HG03095 (cell line): ENCODE data around the gene SYNPR.
"Not testable (repeated sequence)": the region's sequence is repeated elsewhere in the genome, so short reads cannot be mapped to it uniquely, and the experiment has no call there.

ENCODE experiments used
- ATAC-seq: cut with Tn5 transposase; IDR thresholded peaks from one replicate; pipeline ENCODE4 v1.9.1; 2021; ENCODE audit warnings: moderate library complexity; ENCODE audit not compliant: unreplicated experiment

The SYNPR gene

GRCh38 chr3:63607716-63608115, 329.6 kb downstream of the SYNPR start:
- ATAC-seq, result no peak

GRCh38 chr3:63609408-63609807, 331.3 kb downstream of the SYNPR start:
- no peak for ATAC-seq

- ATAC-seq, result no peak
These were observed 331.7 kb downstream of the SYNPR start for GRCh38 chr3:63609834-63610233.

GRCh38 chr3:63611382-63611781, 333.3 kb downstream of the SYNPR start:
- ATAC-seq, result no peak

GRCh38 chr3:63613561-63613960, 335.5 kb downstream of the SYNPR start:
- no peak for ATAC-seq

- ATAC-seq, result no peak
These were observed 339.3 kb downstream of the SYNPR start for GRCh38 chr3:63617391-63617790.

- ATAC-seq, result no peak
These were observed 346.9 kb downstream of the SYNPR start for GRCh38 chr3:63624941-63625560.

- no peak for ATAC-seq
These were observed 353.6 kb downstream of the SYNPR start for GRCh38 chr3:63631670-63632069.

GRCh38 chr3:63635186-63635585, 357.1 kb downstream of the SYNPR start:
- no peak for ATAC-seq

- no peak for ATAC-seq
These were observed 361.7 kb downstream of the SYNPR start for GRCh38 chr3:63639806-63640205.

GRCh38 chr3:63642488-63642887, 364.4 kb downstream of the SYNPR start:
- ATAC-seq, result no peak

GRCh38 chr3:63644212-63644797, 366.2 kb downstream of the SYNPR start:
- no peak for ATAC-seq

- not testable (repeated sequence) for ATAC-seq
These were observed 367.0 kb downstream of the SYNPR start for GRCh38 chr3:63644928-63645781.

GRCh38 chr3:63652066-63652725, 374.1 kb downstream of the SYNPR start, which contains the start of gene SNTN:
TSS of gene SNTN (plus strand) at chr3:63652675. CDS start at chr3:63652688, 13 bp downstream.
- ATAC-seq, result no peak

GRCh38 chr3:63654211-63654610, 376.1 kb downstream of the SYNPR start:
- ATAC-seq, result no peak

- no peak for ATAC-seq
These were observed 376.8 kb downstream of the SYNPR start for GRCh38 chr3:63654931-63655330.

- no peak for ATAC-seq
These were observed 377.4 kb downstream of the SYNPR start for GRCh38 chr3:63655519-63655918.

- ATAC-seq, result no peak
These were observed 378.7 kb downstream of the SYNPR start for GRCh38 chr3:63656786-63657185.

GRCh38 chr3:63661242-63661641, 383.1 kb downstream of the SYNPR start:
- ATAC-seq, result no peak

GRCh38 chr3:63662011-63662410, 383.9 kb downstream of the SYNPR start:
- no peak for ATAC-seq

GRCh38 chr3:63662500-63662899, 384.4 kb downstream of the SYNPR start:
- no peak for ATAC-seq
